Measurements from ENCODE around the gene CDKN2B-AS1.

CDKN2B-AS1 gene

DNA sequence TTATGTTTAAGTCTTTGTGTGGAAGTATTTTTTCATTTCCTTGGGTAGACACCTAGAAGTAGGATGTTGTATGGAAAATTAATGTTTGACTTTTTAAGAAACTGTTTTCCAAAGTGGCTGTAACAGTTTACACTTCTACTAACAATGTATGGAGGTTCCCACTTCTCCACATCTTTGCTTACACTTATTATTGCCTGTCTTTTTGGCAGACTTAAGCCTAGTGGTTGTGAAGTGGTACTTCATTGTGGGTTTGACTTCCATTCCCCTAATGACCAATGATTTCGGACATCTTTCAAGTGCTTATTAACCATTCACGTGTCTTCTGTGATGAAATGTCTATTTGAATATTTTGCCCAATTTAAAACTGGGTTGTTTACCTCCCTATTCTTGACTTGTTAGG is 106.0 kb downstream of the CDKN2B-AS1 start:
- DNase-seq: no peak

DNA sequence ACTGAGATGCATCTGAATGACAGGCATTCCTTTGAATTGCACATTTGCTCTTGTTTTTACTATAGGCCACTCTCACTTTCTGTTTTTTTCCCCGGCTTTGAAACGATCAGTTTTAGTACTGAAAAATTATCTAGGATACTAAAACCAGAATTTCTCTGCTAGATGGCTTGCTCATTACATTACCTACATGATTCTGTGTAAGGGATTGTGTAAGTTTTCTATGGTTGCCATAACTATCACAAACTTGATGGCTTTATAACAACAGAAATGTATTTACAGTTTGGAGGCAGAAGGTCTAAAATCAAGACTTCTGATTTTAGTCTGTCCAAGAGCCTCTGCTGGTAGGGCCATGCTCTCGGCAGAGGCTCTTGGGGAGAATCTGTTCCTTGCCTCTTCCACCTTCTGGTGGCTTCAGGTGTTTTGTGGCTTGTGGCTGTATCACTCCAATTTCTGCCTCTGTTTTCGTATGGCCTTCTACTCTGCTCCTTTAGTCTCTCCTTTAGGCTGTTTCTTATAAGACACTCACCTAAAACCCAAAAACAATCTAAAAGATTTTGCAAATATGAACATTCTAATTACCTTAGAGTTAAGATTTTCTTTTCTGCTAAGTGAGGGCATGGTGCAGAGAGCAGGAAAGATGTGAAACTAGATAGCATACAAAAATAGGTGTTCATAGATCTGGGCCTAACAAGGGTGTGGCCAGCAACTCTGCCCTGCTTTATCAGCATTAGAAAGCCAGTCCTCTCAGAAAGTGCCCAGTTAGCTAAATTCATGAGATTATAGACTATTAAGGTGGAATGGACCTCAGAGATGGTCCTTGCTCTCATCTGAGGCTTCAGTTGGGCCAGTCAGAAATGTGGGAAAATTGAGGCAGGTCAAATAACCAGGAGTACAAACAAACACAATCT is 107.8 kb downstream of the CDKN2B-AS1 start:
- DNase-seq: no peak

DNA sequence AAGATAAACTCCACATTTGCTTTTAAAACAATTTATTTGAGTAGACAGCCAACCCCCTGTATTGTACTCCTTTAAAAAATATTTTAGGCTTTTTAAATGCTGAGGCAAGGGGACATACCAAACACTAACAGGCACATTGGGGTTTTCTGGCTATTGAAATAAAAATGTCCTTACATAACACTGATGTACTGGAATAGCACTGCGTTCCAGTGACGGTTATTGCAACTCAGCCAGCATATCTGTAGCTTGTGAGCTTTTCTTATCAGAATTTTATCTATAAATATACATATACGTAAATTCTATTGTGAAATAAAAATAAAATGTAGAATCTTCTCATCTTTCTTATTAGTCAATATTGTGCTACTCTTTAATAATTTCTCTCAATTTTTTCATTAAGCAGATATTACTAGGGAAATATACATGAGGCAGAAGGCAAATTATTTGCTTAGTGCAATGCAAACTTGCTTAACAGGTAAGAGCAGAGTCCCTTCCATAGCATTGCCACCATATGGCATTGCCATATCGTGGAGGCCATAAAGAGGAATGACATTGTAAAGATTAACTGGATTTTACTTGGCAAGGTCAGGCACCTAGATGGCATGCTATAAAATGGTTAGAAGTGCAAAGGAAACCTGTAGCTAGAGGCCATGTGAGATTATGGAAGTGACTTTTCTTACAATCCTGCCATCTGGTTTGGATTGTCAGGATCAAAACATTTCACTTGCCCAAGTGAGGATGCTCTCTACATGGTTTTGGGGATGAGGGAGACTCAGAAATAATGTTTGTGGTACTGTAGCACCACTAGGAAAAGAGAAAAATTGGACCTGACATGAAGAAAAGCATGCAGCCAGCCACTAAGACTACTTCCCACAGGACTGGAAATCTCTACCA is 109.3 kb downstream of the CDKN2B-AS1 start:
- DNase-seq: no peak

DNA sequence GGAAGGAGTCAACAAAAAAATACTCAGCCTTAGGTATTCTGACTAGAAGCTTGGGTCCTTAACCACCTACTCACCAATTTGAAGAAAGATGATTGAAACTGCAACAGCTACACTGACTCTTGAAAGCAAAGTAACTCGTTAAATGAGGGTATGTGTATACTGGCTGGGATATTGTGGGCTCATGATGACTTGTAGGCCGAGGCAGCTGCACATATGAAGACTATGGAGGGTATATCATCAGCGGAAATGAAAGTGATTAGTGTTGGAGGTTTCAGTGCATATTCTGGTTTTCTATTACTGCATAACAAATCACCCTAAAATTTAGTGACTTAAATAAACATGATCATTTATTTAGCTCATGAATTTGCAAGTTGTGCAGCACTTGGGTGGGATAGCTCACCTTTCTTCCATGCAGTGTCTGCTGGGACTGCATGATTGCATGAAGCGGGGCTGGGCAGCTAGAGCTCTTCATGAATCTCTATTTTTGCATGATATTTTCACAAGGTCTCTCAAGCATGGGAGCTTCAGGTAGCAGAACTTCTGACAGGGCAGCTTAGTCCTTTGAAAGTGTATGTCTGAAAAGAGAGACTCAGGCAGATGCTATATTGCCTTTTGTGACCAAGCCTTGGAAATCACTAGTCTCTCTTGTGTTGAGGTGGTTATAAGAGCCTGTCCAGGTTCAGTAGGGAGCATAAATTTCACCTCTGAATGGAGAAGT is 110.6 kb downstream of the CDKN2B-AS1 start:
- no peak for DNase-seq

DNA sequence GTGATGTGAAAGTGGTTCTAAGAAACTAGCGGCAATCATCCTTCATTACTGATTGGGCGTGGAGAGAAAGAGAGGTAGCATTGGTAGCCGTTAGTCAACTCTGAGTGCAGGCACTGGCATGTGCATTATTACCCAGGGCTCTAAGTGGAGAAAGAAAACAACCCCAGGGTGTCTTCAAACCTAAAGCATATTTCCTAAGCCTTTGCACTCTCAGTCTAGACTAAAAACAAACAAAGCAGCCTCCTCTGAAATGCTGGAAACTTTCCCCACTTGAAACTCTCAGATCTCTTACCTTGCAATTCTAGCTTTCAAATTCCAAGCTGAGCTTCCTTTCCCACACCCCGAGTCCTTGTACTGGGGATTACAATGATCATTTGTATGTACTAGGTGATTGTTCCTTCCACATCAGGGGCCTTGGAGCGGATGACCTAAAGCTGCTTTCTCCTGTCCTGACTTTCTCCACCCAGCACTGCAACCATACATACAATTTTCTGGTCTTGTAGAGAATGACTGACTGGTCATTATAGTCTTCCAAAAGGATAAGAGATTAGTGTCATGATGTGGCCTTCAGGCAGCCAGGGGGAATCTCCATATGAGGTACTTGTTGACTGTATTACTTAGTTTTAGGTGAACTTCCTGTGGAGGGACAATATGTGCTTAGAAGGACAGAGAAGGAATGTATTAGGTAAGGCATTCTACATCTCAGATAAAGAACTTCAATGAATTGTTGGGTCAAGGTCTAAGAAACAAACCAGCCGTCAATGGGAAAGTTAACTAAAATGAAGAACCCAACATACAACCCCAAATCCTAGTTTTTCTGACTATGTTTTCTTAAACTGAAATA is 112.8 kb downstream of the CDKN2B-AS1 start:
- DNase-seq: no peak

DNA sequence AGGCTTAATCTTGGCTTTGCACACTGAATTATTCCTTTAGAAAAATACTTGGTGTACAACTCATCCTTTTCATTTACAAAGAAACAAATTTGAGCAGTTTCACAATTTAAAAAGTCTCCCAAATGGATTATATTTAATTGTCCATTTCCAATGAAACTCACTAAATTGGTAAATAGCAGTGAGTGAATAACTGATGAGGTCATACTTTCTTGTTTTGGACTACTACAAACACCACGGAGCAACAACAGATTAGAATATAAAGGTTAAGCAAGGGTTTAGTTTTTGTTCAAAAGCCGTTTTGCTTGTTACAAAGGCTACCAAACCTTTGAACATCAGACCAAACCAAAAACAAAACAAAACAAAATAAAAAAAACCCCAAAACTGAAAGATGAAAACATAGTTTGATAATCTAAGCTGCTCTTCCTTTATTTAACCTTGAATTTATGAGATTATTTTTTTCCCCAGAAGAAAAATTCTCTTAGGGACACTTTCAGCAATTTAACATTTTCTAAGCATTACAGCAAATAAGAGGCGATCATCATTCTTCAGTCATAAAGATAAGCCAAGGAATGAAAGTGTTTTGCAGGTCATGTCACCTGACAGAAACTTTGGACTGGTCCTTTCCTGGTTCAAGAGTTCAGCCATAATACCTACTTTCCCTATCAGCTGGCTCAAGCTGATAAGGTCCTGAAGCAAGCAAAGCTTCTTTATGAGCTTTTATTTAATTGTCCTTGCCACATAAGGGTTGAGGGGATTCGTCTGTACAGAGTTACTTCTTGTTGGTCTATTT is 114.2 kb downstream of the CDKN2B-AS1 start:
- DNase-seq: no peak

DNA sequence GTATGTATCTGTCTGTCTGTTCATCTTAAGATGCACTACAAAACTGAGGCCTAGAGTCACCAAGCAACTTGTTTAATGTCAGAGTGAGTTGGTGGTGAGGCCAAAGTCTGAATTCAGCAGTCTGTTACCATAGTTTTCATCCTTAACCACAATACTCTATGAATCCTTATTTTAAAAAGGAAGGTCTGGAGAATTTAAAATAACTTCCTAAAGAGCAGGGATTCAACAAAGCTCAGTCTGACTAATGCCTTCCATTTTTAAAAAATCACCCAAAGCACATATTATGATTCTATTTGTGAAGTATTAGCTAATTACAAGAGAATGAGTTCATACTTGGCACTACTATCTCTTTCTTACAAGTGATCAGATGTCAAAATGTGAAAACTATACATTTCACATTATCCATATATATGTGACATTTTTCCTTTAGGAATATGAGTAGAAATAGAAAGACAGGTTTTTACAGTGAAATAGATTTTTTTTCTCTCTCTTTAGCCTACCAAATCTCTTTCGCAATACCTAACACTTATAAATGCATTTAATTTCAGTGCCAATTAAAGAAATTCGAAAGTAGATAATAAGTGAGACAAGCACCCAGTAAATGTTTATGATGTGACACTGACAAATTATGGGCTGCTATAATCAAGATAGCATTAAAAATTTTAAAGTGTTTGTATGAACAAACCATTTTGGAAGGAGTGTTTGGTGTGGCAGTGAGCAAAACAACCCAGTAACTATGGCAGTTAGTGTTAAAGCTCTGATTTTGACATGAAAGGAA is 116.8 kb downstream of the CDKN2B-AS1 start:
- no peak for DNase-seq

DNA sequence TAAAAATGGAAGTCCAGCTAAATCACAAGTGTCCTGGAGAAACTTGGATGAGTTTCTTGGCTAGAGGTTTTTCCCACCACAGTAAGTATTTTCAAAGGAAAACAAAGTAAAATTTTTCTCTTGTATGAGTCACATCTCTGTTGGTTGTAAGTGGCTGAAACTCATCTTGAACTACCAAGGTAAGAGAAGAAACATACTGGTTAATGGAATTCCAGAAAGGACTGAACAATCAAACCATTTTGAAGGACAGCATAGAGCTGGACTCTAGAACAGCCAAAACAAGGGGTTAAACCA is 117.3 kb downstream of the CDKN2B-AS1 start:
- no peak for DNase-seq

DNA sequence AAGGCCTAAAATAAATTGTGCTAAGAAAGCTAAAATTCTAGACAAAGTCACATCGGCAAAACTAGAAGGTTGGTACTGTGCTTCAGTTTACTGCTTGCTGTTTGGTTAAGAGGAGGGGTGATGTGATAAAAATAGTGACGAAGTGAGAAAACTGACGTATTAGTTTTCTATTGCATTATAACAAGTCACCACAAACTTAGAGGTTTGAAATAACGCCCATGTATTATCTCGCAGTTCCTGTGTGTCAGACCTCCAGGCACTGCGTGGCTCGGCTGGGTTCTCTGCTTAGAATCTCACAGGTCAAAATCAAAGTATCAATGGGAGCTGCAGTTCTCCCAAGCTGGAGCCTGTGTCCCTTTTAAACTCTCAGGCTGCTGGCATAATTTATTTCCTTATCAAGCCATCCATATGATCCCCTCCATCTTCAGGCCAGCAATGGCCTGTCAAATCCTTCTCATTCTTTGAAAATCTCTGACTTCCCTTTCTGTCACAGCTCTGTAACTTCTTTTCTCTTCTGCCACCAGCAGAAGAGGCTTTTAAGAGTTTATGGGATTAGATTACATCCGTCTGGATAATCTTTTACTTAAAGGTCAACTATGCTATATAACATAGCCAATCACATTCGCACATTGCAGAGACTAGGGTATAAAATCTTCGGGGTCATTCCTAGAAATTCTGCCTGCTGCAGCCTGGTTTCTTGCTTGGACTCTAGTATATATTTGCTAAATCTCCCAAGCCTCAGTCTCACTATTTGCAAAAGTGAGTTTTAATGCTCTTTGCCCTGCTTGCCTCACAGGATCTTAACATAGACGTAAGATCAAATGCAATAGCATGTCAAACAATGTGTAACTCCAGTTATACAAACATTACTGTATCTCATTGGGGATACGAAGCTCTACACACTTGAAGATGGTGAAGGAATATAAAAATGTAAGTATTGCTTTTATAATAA is 118.6 kb downstream of the CDKN2B-AS1 start:
- no peak for DNase-seq

DNA sequence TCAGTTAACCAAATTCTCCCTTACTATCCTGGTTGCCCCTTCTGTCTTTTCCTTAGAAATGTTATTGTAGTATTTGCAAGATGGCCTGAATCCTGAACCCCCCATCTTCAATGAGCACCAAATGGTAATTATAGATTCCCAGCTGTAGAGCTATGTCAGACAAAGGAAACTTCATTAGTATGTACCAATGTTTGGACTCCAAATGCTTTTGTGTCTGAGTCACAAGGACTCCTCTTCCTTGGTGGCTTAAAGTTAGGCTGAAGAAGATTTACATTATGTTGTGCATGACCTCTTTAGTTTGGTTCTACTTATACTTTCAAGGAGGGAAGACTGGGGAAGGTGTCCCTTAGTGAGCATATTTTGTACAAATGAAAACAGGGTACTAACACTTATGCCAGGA is 120.4 kb downstream of the CDKN2B-AS1 start:
- DNase-seq: no peak

DNA sequence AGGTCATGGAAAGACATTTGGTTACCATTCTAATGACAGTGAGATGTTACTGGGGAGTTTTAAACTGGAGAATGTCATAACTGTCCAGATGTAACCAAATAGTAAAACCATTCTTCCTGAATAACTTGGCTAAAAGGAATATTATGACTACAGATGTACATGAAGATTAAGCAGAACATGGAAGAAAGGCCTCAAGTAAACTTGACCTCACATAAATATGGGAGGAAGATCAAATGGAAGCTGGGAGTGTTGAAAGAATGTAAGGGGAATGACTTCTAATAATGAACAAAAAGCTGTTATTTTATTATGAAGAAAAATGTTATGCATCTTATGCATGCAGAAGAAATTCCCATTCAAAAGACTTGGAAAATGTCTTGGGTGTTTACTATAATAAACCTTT is 122.2 kb downstream of the CDKN2B-AS1 start:
- DNase-seq: no peak

DNA sequence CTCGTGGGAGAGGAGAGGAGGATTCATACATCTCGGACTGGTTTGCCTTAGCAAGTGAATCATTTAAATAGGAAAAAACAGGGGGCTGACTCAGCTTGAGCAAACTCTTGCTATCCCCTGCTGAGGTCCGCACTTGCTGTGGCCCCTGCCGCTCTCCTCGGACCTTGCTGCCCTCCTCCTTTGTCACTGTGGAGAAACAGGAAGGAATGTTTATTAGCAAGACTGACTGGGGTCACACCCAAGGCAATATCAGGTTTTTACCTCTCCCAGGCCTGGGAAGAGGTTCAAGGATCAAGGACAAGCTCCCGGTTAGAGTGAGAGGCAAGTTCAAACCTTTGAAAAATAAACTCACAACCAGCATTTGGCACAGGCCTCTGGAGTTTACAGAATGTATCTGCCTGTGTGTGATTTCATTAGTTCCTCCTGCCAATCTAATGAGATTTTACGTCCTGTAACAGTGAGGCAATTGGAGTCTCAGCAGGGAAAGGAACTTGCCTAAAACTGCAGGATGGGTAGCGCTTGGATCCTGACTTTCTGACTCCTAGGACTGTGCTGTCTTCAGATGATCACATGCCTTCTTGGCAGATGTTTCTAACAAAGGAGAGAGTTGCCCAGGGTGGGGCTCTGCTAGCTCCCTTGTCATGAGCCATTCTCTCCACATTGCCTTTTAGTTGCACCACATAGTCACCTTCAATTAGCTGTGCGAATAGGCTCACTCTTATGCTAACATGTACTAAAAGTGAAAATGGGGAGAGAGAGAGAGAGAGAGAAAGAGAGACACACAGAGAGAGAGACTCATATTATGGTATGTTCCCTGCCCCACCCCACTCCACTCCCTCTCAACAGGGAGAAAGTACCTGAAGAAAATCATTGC is 123.2 kb downstream of the CDKN2B-AS1 start:
- no peak for DNase-seq

DNA sequence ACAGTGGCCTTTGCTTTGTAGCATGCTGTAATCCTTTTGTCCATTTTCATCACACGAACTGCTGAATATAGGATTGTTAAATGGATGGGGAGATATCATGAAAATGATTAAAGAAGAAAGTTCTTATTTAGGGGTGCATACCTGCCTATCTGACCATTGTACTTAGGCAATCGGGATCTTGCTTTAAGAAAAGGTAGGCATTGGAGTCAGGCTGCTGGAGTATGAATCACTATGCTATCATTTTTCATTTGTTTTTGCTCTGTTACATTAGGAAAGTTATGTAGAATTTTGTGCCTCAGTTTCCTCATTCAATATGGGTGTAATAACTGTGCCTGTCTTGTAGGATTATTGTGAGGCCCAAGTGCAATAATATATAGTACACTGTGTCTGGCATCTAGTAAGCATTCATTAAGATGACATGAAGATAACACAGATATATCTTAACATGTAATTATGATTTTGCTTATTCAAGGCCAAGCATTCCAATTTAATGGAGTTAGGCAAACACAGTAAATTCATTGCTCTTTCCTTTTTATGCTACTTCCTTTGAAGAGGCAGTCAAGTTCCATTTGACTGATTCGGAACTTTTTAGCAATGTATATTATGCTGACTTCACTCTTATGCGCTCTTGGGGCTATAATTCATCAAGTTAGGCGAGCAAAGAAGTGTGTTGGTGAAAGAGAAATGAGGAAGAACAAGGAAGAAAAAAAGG is 124.4 kb downstream of the CDKN2B-AS1 start:
- DNase-seq: no peak

DNA sequence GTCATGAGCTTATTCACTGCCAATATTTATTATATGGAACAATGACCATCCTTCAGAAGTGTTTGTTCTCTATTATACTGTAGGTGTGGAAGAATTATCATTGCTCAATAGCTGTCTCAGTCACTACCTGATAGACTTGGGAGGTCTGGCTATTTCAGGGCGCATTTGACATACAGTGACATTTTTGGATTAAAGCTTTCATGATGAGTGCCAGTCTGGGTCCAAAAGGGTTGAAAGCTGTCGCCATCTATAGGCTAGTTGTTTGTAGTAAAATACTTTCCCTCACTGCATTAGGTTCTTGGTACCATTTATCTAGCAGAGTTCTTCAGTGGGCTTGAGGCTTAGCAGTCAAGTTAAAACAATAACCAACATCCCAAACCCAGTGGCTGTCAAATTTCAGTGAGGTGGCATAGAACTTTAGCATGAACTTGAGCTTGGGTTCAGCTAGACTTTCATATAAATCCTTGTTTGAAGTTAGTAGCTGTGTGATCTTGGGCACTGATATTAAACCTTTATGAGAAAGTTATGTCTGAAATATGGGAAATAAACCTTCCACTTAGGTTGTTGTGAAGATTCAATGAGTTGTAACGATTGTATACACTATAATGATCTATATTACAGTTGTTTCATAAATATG is 125.0 kb downstream of the CDKN2B-AS1 start:
- no peak for DNase-seq

DNA sequence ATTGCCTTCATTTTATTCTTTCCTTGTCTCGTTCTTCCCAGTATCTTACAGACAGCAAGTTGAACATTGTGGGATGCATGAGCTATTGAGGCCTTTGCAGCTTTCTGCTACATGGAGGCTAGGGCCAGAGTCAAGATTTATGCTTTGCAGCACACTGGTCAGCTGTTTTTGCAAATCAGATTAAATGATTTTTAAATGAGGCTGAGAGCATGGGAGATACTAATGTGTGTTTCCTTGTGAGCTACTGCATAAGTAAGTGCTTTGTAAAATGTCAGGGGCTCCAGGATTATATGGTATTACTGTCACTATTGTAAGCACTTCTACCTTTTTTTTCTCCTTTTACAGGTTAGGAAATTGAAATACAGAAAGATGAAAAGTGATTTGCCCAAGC is 125.6 kb downstream of the CDKN2B-AS1 start:
- DNase-seq: no peak

DNA sequence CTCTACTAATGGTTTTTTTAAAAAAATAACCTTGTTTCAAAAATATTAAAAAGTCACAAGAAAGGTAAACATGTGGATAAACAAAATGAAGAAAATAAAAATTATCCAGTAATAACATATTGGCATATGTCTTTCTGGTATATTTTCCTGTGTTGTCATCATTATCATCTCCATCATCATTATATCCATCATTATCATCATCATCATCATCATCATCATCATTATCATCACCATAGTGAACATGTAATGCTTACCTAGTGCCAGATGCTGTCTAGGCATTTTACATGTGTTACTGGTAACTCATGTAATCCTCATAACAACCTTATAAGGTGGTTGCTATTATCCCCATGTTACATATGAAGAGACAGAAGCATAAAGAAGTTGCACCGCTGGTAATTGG is 126.0 kb downstream of the CDKN2B-AS1 start:
- no peak for DNase-seq

DNA sequence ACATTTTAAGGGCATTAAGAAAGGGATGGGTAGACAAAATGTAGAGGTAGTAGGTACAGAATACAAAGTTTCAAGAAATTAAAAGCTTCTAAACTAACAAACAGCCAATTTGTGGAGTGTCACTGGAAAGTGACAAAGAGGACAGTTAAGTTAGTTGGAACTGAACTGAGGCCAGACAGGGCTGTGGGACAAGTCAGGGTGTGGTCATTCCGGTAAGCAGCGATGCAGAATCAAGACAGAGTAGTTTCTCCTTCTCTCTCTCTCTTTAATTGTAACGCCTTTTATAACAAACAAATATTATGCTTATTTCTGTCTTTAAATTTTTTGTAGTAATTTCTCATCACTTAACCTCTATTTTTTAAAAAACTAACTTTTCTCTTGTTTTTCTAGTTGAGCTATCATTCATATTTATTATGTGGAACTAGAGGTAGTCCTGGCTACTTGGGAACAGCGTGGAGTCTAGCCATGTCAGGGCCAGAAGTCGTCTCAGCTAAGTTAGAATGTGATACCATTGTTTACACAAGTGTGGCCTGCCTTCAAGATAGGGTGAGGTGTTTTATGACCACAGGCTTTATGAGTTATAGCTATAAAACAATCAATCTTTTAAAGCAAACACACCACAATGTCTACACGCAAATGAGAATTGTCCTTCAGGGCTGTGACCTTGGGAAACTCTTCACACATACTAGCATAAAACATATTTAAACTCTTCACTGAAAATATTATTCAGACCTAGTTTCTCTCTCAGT is 129.8 kb downstream of the CDKN2B-AS1 start:
- DNase-seq: peak; percentile 57

Data from DMS153 (cell line).